ENCODE results near the gene EI24. TPM values are rescaled to one million over a fixed set of nuclear protein-coding genes. Genes with fewer than 3 reads are reported as not detected.
A peak's percentile ranks its signal among the peaks of the same experiment; 100 is the strongest.

The EI24 gene
- total and polyA plus RNA-seq, 4 donors = 64.9 to 288 (median 203) TPM

- no peak for DNase-seq (ENCODE audit: low spot score)
These were observed 57.1 kb downstream of the EI24 start for GRCh38 chr11:125626288-125626950.

DNA sequence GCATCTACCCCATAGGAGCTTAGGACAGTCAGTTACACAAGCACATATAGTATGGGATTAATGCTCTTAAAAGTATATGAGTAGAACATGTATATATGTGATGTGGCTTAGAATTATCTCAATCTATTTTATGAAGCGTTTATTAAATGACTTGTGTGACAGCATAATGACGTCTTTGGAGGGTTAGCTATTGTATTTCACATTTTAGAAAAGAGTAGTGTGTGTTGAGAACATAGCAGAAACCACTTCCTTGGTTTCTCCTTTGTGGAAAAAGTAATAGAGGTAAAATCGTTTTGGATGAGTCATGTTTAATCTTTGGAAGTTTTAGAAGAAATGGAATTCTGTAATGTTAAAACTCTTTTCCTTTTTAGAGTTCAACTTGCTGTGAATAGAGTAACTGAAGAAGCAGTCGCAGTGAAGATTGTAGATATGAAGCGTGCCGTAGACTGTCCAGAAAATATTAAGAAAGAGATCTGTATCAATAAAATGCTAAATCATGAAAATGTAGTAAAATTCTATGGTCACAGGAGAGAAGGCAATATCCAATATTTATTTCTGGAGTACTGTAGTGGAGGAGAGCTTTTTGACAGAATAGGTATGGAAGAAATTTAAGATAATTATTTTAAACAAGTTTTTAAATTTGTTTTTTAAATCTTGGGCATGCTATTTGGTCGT lies 58.1 kb downstream of the EI24 start:
- no peak overlapping the region for H3K9ac ChIP-seq (ENCODE audit: low read depth in 1 of 2, low read length in 2 of 2)
- TF ChIP-seq, protein P1, sequence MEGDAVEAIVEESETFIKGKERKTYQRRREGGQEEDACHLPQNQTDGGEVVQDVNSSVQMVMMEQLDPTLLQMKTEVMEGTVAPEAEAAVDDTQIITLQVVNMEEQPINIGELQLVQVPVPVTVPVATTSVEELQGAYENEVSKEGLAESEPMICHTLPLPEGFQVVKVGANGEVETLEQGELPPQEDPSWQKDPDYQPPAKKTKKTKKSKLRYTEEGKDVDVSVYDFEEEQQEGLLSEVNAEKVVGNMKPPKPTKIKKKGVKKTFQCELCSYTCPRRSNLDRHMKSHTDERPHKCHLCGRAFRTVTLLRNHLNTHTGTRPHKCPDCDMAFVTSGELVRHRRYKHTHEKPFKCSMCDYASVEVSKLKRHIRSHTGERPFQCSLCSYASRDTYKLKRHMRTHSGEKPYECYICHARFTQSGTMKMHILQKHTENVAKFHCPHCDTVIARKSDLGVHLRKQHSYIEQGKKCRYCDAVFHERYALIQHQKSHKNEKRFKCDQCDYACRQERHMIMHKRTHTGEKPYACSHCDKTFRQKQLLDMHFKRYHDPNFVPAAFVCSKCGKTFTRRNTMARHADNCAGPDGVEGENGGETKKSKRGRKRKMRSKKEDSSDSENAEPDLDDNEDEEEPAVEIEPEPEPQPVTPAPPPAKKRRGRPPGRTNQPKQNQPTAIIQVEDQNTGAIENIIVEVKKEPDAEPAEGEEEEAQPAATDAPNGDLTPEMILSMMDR (IDR thresholded peaks at IDR 0.05; ENCODE audit: low read depth, low read length, missing input control) = no peak
- no peak for TF ChIP-seq FOXA2 (IDR thresholded peaks at IDR 0.05)
- no peak for TF ChIP-seq HNF4A (conservative IDR thresholded peaks at IDR 0.05)
- TF ChIP-seq RAD21 (IDR thresholded peaks at IDR 0.05) = no peak
- 81% methylated on average over 7 of the region's 7 CpGs for WGBS
- no peak for DNase-seq (ENCODE audit: low spot score)
- H3K27me3 ChIP-seq (ENCODE audit: control insufficient read depth in 4 of 4, insufficient read depth in 4 of 4, low read length in 3 of 4) = no peaks in the 10 kb centered on the region
- no peaks in the 10 kb centered on the region for H3K36me3 ChIP-seq (ENCODE audit: control insufficient read depth in 4 of 4, insufficient read depth in 3 of 4, low read depth in 1 of 4, low read length in 3 of 4)
- no peak overlapping the region for H3K27ac ChIP-seq (ENCODE audit: low read depth in 1 of 2, low read length in 2 of 2)
- no peak overlapping the region for H3K4me3 ChIP-seq (ENCODE audit: low read depth in 1 of 3, low read length in 3 of 3)
- peaks cover 3 to 20% (median 15%) of the 10 kb centered on the region in 4 donors for H3K4me1 ChIP-seq (ENCODE audit: control insufficient read depth in 4 of 4, insufficient read depth in 4 of 4, low read length in 3 of 4)
- H3K9me3 ChIP-seq (ENCODE audit: control insufficient read depth in 4 of 4, low read length in 3 of 4) = no peaks in the 10 kb centered on the region

More at GRCh38 chr11:125626288-125626950, 57.1 kb downstream of the EI24 start:
- WGBS = under 1% methylated on average over 18 of the region's 18 CpGs
- Histone ChIP-seq H3K27ac (ENCODE audit: low read depth in 1 of 2, low read length in 2 of 2) (no peak overlapping the region), H3K9ac (ENCODE audit: low read depth in 1 of 2, low read length in 2 of 2) (peak overlapping the region in 1 of 2 donors; percentile 13), H3K27me3 (ENCODE audit: control insufficient read depth in 4 of 4, insufficient read depth in 4 of 4, low read length in 3 of 4) (no peaks in the 10 kb centered on the region), H3K4me1 (ENCODE audit: control insufficient read depth in 4 of 4, insufficient read depth in 4 of 4, low read length in 3 of 4) (peaks cover 3 to 20% (median 15%) of the 10 kb centered on the region in 4 donors), H3K9me3 (ENCODE audit: control insufficient read depth in 4 of 4, low read length in 3 of 4) (no peaks in the 10 kb centered on the region), H3K36me3 (ENCODE audit: control insufficient read depth in 4 of 4, insufficient read depth in 3 of 4, low read depth in 1 of 4, low read length in 3 of 4) (peaks cover 5 to 6% (median 5%) of the 10 kb centered on the region in 4 donors), H3K4me3 (ENCODE audit: low read depth in 1 of 3, low read length in 3 of 3) (peak overlapping the region; percentile 51 to 82 (median 75))
- TF ChIP-seq, protein P2, sequence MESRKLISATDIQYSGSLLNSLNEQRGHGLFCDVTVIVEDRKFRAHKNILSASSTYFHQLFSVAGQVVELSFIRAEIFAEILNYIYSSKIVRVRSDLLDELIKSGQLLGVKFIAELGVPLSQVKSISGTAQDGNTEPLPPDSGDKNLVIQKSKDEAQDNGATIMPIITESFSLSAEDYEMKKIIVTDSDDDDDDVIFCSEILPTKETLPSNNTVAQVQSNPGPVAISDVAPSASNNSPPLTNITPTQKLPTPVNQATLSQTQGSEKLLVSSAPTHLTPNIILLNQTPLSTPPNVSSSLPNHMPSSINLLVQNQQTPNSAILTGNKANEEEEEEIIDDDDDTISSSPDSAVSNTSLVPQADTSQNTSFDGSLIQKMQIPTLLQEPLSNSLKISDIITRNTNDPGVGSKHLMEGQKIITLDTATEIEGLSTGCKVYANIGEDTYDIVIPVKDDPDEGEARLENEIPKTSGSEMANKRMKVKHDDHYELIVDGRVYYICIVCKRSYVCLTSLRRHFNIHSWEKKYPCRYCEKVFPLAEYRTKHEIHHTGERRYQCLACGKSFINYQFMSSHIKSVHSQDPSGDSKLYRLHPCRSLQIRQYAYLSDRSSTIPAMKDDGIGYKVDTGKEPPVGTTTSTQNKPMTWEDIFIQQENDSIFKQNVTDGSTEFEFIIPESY (IDR thresholded peaks at IDR 0.05) = no peak
- no peak for TF ChIP-seq HNF4A (conservative IDR thresholded peaks at IDR 0.05)
- TF ChIP-seq, protein P1 (IDR thresholded peaks at IDR 0.05; ENCODE audit: low read depth, low read length, missing input control) = peak; percentile 19

Small RNA genes within 50 kb of the gene (small RNA-seq; reads per million reads assigned to genes)
- not detected for gene RNU6-1156P

Other genes with a start within 250 kb of the EI24 start
- gene FEZ1, start 73.2 kb upstream of the EI24 start, total RNA-seq = 10 to 100 TPM in 1 of 2 donors, 1 to 10 TPM in 1; 5.7 to 22.2 TPM
- gene FEZ1, start 73.2 kb upstream of the EI24 start, polyA plus RNA-seq = 1 to 10 TPM; 5.8 to 6.5 TPM
- 100 to 1,000 TPM; 145 to 176 TPM for gene STT3A, start 23.4 kb downstream of the EI24 start, total RNA-seq
- 100 to 1,000 TPM in 1 of 2 donors, 10 to 100 TPM in 1; 47.5 to 115 TPM for gene STT3A, start 23.4 kb downstream of the EI24 start, polyA plus RNA-seq
- gene CHEK1, start 55.7 kb downstream of the EI24 start, total RNA-seq = 10 to 100 TPM in 1 of 2 donors, under 1 TPM in 1; 0.59 to 21.7 TPM
- gene CHEK1, start 55.7 kb downstream of the EI24 start, polyA plus RNA-seq = 1 to 10 TPM in 1 of 2 donors, under 1 TPM in 1; 0.68 to 1.0 TPM
- not detected for gene ACRV1, start 111.4 kb downstream of the EI24 start, total RNA-seq
- gene ACRV1, start 111.4 kb downstream of the EI24 start, polyA plus RNA-seq = not detected
- not detected for gene PATE1, start 176.8 kb downstream of the EI24 start, total RNA-seq
- not detected for gene PATE1, start 176.8 kb downstream of the EI24 start, polyA plus RNA-seq
- gene PATE2, start 209.4 kb downstream of the EI24 start, total RNA-seq = not detected
- gene PATE2, start 209.4 kb downstream of the EI24 start, polyA plus RNA-seq = not detected
- gene PATE3, start 218.7 kb downstream of the EI24 start, total RNA-seq = not detected
- not detected for gene PATE3, start 218.7 kb downstream of the EI24 start, polyA plus RNA-seq

Measured in liver (tissue), 10 donors.